Choroid plexus epithelial cell (primary cell): ENCODE results near the gene ANKHD1.

Source experiments
- DNase-seq: peaks from one replicate; pipeline ENCODE4 v3.0.0-alpha.2; 2010; ENCODE audit warnings: low read depth
- H3K4me3 ChIP-seq: 2 replicates; pipeline ENCODE4 v1.5.1; 2011; ENCODE audit warnings: low read depth, mild to moderate bottlenecking, control low read depth, low read length, moderate library complexity
- TF ChIP-seq, protein P1 (sequence below): conservative IDR thresholded peaks from 2 replicates; pipeline ENCODE4 v1.5.1; 2011; ENCODE audit warnings: low read depth, mild to moderate bottlenecking, control low read depth, inconsistent platforms, low read length, moderate library complexity

ANKHD1 gene

DNA sequence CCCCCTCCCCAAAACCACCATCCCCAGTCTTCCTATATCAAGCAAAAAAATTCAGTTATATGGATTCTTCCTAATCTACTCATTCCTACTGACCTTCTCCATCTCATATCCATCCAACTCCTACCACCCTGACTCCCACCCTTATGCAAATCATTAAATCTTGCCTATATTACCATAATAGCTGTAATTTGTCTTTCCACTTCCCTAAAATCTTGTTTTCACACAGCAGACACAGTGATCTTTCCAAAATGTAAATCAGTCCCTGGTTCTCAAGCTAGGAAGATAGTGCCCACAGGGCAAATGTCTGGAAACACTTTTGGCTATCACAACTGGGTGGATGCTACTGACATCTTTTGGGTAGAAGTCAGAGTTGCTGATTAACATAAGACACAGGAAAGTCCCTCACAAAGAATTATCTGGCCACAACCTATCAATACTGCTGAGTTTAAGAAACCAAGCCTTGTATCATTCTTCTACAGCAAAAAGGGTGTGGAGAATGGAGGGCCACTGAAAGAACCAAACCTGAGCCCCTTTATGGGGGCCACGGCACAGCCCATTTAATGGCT is 154.2 kb downstream of the ANKHD1 start:
- no peak for DNase-seq
- TF ChIP-seq, protein P1, sequence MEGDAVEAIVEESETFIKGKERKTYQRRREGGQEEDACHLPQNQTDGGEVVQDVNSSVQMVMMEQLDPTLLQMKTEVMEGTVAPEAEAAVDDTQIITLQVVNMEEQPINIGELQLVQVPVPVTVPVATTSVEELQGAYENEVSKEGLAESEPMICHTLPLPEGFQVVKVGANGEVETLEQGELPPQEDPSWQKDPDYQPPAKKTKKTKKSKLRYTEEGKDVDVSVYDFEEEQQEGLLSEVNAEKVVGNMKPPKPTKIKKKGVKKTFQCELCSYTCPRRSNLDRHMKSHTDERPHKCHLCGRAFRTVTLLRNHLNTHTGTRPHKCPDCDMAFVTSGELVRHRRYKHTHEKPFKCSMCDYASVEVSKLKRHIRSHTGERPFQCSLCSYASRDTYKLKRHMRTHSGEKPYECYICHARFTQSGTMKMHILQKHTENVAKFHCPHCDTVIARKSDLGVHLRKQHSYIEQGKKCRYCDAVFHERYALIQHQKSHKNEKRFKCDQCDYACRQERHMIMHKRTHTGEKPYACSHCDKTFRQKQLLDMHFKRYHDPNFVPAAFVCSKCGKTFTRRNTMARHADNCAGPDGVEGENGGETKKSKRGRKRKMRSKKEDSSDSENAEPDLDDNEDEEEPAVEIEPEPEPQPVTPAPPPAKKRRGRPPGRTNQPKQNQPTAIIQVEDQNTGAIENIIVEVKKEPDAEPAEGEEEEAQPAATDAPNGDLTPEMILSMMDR, result no peak
- peak overlapping the region; percentile 87 for H3K4me3 ChIP-seq

DNA sequence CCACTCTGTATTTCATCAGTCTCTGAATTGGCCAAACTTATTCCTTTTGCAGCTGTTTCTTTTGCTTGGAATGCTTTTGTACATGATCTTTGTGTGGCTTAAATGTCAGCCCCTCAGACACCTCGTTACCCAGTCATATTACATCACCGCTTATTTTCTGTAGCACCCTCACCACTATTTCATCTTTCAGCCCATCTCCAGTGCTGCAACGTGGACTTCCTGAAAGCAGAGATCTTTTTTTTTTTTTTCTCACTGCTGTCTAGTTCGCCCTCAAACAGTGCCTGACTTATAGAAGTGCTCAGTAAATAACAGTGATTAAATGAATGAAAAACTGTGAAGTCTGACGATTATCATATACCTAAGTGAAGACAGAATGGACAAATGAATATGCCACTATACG is 154.8 kb downstream of the ANKHD1 start:
- peak; percentile 71 for DNase-seq
- TF ChIP-seq, protein P1, result no peak
- peak overlapping the region; percentile 87 for H3K4me3 ChIP-seq

DNA sequence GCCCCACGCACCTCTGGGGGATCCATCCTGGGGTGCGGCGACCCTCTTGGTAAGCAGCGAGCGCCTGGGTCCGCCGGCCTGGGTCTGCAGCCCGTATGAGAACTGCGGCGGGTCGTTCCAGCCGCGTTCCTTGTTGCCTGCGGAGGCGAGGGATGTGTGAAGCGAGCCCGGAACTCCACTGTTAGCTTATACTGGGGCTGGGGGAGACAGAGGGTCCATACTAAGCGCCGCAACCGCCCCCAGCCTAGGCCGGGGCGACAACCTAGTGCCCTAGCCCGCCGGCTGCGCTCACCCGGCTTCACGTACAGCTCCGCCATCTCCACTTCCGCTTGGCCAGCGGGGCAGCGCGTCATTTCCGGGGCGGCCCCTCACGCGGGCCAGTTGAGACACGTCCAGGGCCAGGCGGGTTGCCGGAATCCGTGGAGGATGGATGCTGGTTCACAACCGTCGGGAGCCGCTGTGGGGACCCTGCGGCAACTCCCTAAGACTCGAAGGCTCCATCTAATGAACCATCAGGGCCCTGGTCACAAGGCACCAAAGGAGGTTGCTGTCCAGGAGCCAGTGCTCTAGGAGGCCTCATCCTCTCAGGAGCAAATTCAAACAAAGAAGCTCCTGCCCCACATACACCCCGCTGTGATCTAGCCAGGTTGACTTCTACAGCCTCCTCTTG is 155.6 kb downstream of the ANKHD1 start, which contains the start of gene SRA1:
Gene SRA1, minus strand, starts transcription at position 338 of the 670 bp plus-strand sequence. Its CDS starts 21 bp downstream, at position 317.
- H3K4me3 ChIP-seq, result peak within 1 kb of the TSS; percentile 87
- DNase-seq, result peak; percentile 92
- TF ChIP-seq, protein P1, result no peak

DNA sequence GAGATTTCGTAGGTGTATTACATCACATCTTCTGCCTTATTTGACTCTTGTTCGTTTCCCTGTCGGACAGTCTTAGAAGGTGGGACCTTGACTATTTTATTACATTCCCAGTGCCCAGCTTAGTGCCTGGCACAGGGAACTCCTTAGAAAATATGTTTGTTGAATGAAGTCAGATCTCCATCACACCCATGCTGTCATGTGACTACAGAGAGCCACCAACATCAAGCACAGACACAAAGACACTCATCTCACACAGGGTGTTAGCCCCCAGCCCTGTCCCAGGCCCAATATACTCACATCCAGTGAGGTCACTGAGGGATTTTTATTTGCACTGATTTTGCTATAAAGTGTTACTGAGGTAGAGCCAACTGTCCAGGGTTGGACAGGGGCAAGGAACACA is 156.3 kb downstream of the ANKHD1 start:
- DNase-seq, result no peak
- TF ChIP-seq, protein P1, result no peak
- H3K4me3 ChIP-seq, result no peak overlapping the region

DNA sequence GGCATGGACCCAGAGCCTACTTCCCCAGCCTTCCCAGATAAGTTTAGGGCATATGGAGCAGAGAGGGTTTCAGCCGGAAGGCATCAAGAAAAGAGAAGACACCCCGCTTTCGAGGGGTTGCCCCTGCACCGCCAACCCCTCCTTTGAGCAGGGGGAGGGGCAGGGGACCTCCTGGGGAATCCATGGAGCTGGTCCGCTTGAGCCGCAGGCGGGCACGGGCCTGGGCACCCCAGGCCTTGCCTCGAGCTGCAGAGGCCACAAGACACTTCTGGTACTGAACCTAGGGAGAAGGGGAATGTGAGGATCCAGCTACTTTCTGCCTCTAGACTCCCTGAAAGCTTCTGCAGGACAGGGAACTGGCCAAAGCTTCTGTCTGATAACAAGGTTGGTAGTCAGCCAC is 156.9 kb downstream of the ANKHD1 start:
- TF ChIP-seq, protein P1, result no peak
- no peak for DNase-seq
- no peak overlapping the region for H3K4me3 ChIP-seq

DNA sequence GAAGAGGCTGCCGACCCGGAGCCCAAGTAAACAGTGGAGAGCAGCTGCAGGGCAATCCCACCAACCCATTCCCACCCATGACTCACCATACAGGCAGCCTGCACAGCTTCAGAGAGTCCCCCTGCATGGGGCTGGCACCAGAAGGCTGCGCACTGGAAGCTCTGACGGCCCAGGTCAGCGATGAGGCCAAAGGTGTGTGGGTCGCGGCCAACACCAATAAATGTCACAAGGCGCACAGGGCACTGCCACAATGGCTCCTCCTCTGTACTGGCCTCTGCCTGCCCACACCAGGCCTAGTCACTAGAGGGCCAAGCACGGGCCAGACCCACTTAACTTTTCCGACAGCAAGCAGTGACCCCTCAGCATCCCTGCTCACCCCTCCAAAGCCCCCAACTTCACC is 158.6 kb downstream of the ANKHD1 start:
- H3K4me3 ChIP-seq, result no peak overlapping the region
- TF ChIP-seq, protein P1, result no peak
- DNase-seq, result no peak
